ENCODE measurements around the gene IRF2BPL. TPM values are rescaled to one million over a fixed set of nuclear protein-coding genes. Genes with fewer than 3 reads are reported as not detected.

IRF2BPL gene
- total RNA-seq, 1 experiment from 2014 or later = 51.2 TPM

- no peak overlapping the region for H3K27ac ChIP-seq (ENCODE audit: low read depth, low read length, poor library complexity, severe bottlenecking)
- no peaks in the 10 kb centered on the region for H3K9me3 ChIP-seq (ENCODE audit: low read depth, low read length, poor library complexity, severe bottlenecking)
- ChIA-PET CTCF (no interaction called here), POLR2A (ENCODE audit: low non-redundant PET) (no interaction called here)
- H3K27me3 ChIP-seq (replicated peaks; ENCODE audit: insufficient read depth, low read depth, low read length, poor library complexity) = no peaks in the 10 kb centered on the region
- no peak overlapping the region for H3K4me3 ChIP-seq (ENCODE audit: low read depth, low read length, poor library complexity, severe bottlenecking)
- H3K4me1 ChIP-seq (ENCODE audit: insufficient read depth, low read length, poor library complexity, severe bottlenecking) = peaks cover 5% of the 10 kb centered on the region
- H3K36me3 ChIP-seq (ENCODE audit: insufficient read depth, low read length, poor library complexity, severe bottlenecking) = no peaks in the 10 kb centered on the region
- no TSS peak for BruUV-seq (replicated peaks)
- intact Hi-C loops (cut with micrococcal nuclease; ENCODE audit: unreplicated experiment) = no loop called here
- TF ChIP-seq CTCF (conservative IDR thresholded peaks at IDR 0.05; ENCODE audit: low read depth, low read length) (no peak), EZH2 (IDR thresholded peaks at IDR 0.05; ENCODE audit: borderline replicate concordance, low read depth, low read length, poor library complexity, severe bottlenecking) (no peak)
- no peak for DNase-seq (ENCODE audit: low spot score)
Observed at GRCh38 chr14:77014734-77015133, 13.8 kb downstream of the IRF2BPL start.

GRCh38 chr14:77014004-77014604 is 14.4 kb downstream of the IRF2BPL start:
- Histone ChIP-seq H3K4me3 (ENCODE audit: low read depth, low read length, poor library complexity, severe bottlenecking) (no peak overlapping the region), H3K27ac (ENCODE audit: low read depth, low read length, poor library complexity, severe bottlenecking) (no peak overlapping the region), H3K9me3 (ENCODE audit: low read depth, low read length, poor library complexity, severe bottlenecking) (no peaks in the 10 kb centered on the region), H3K4me1 (ENCODE audit: insufficient read depth, low read length, poor library complexity, severe bottlenecking) (peaks cover 5% of the 10 kb centered on the region), H3K36me3 (ENCODE audit: insufficient read depth, low read length, poor library complexity, severe bottlenecking) (no peaks in the 10 kb centered on the region), H3K27me3 (replicated peaks; ENCODE audit: insufficient read depth, low read depth, low read length, poor library complexity) (no peaks in the 10 kb centered on the region)
- CTCF ChIA-PET = no interaction called here
- POLR2A ChIA-PET (ENCODE audit: low non-redundant PET) = interaction anchor here (0.6 kb wide), 1 partner anchor 150 kb away, joined by 9 read pairs; no protein-coding TSS in a partner anchor
- TF ChIP-seq EZH2 (IDR thresholded peaks at IDR 0.05; ENCODE audit: borderline replicate concordance, low read depth, low read length, poor library complexity, severe bottlenecking) = no peak
- TF ChIP-seq CTCF (conservative IDR thresholded peaks at IDR 0.05; ENCODE audit: low read depth, low read length) = no peak
- no TSS peak for BruUV-seq (replicated peaks)
- DNase-seq (ENCODE audit: low spot score) = no peak
- intact Hi-C loops (cut with micrococcal nuclease; ENCODE audit: unreplicated experiment) = no loop called here

GRCh38 chr14:77012193-77012765 is 16.2 kb downstream of the IRF2BPL start:
- Histone ChIP-seq H3K27ac (ENCODE audit: low read depth, low read length, poor library complexity, severe bottlenecking) (no peak overlapping the region), H3K4me1 (ENCODE audit: insufficient read depth, low read length, poor library complexity, severe bottlenecking) (peaks cover 5% of the 10 kb centered on the region), H3K9me3 (ENCODE audit: low read depth, low read length, poor library complexity, severe bottlenecking) (no peaks in the 10 kb centered on the region), H3K4me3 (ENCODE audit: low read depth, low read length, poor library complexity, severe bottlenecking) (no peak overlapping the region), H3K27me3 (replicated peaks; ENCODE audit: insufficient read depth, low read depth, low read length, poor library complexity) (no peaks in the 10 kb centered on the region), H3K36me3 (ENCODE audit: insufficient read depth, low read length, poor library complexity, severe bottlenecking) (no peaks in the 10 kb centered on the region)
- POLR2A ChIA-PET (ENCODE audit: low non-redundant PET) = no interaction called here
- DNase-seq (ENCODE audit: low spot score) = no peak
- TF ChIP-seq EZH2 (IDR thresholded peaks at IDR 0.05; ENCODE audit: borderline replicate concordance, low read depth, low read length, poor library complexity, severe bottlenecking) = no peak
- TF ChIP-seq CTCF (conservative IDR thresholded peaks at IDR 0.05; ENCODE audit: low read depth, low read length) = no peak
- intact Hi-C loops (cut with micrococcal nuclease; ENCODE audit: unreplicated experiment) = no loop called here
- BruUV-seq (replicated peaks) = no TSS peak
- CTCF ChIA-PET = no interaction called here

All from A673 (cell line).